IMR-90 (cell line): Measurements from ENCODE around the gene ARMC9. TPM values are rescaled to one million over a fixed set of nuclear protein-coding genes. Genes with fewer than 3 reads are reported as not detected.

Experiments
- ATAC-seq: fragments of 200-7000 bp; cut with Tn5 transposase; 2 replicates; pipeline ENCODE4 v1.9.1; 2020; ENCODE audit warnings: low read depth, mild to moderate bottlenecking, moderate library complexity
- BruUV-seq: library from RNA; stranded (reverse); fragments of 400-500 nt; replicated peaks from 2 replicates; lab custom pipeline; 2021; lab: Mats Ljungman, UMichigan
- CTCF ChIA-PET: fragments of 300-600 bp; formaldehyde crosslinking; extraction: SDS; loops from one replicate; lab custom pipeline; 2021; ENCODE audit warnings: antibody characterized with exemption; lab: Yijun Ruan, JAX
- POLR2A ChIA-PET: fragments of 300-600 bp; sonication (Branson Sonifier 250); formaldehyde crosslinking; loops from one replicate; lab custom pipeline; 2022; ENCODE audit warnings: antibody characterized with exemption; ENCODE audit not compliant: unreplicated experiment; lab: Charles Lee
- DNase-seq: peaks from one replicate; pipeline ENCODE4 v3.0.0; 2013
- H2AFZ ChIP-seq: replicated peaks from 2 replicates; pipeline ENCODE3; 2013; ENCODE audit warnings: low read length, mild to moderate bottlenecking; ENCODE audit not compliant: poor library complexity
- H2AK5ac ChIP-seq: 2 replicates; pipeline ENCODE4 v1.6.1; 2013; ENCODE audit warnings: low read depth, low read length, inconsistent platforms
- H2AK9ac ChIP-seq: replicated peaks from 2 replicates; pipeline ENCODE3; 2013; ENCODE audit warnings: mild to moderate bottlenecking, low read depth, low read length, moderate library complexity; ENCODE audit not compliant: poor library complexity
- H2BK120ac ChIP-seq: 2 replicates; pipeline ENCODE4 v1.6.1; 2013; ENCODE audit warnings: low read depth, low read length, inconsistent platforms
- H2BK15ac ChIP-seq: 3 replicates; pipeline ENCODE4 v1.6.1; 2013; ENCODE audit warnings: low read depth, low read length, inconsistent platforms
- H2BK20ac ChIP-seq: 2 replicates; pipeline ENCODE4 v1.6.1; 2013; ENCODE audit warnings: low read depth, mild to moderate bottlenecking, inconsistent platforms, low read length, moderate library complexity
- H2BK5ac ChIP-seq: 2 replicates; pipeline ENCODE4 v1.6.1; 2013; ENCODE audit warnings: mild to moderate bottlenecking, low read depth, low read length, inconsistent platforms; ENCODE audit not compliant: poor library complexity, severe bottlenecking
- H3K14ac ChIP-seq: replicated peaks from 2 replicates; pipeline ENCODE4 v1.6.1; 2013; ENCODE audit warnings: low read depth, low read length, inconsistent platforms
- H3K18ac ChIP-seq: 2 replicates; pipeline ENCODE4 v1.6.1; 2013; ENCODE audit warnings: low read depth, low read length, control low read depth
- H3K23ac ChIP-seq: 2 replicates; pipeline ENCODE4 v1.6.1; 2013; ENCODE audit warnings: low read depth, low read length, inconsistent platforms
- H3K27ac ChIP-seq: 2 replicates; pipeline ENCODE4 v1.5.1; 2013; ENCODE audit warnings: mild to moderate bottlenecking, control low read depth, low read length; ENCODE audit not compliant: insufficient read depth
- H3K27me3 ChIP-seq: 2 replicates; pipeline ENCODE4 v1.6.1; 2013; ENCODE audit warnings: low read length; ENCODE audit not compliant: control insufficient read depth, insufficient read depth
- H3K36me3 ChIP-seq: 2 replicates; pipeline ENCODE4 v1.6.1; 2013; ENCODE audit warnings: low read length, mixed read lengths; ENCODE audit not compliant: control insufficient read depth, insufficient read depth
- H3K4ac ChIP-seq: 2 replicates; pipeline ENCODE4 v1.6.1; 2013; ENCODE audit warnings: low read depth, low read length, inconsistent platforms
- H3K4me1 ChIP-seq: 2 replicates; pipeline ENCODE4 v1.6.1; 2013; ENCODE audit warnings: low read length, mixed read lengths; ENCODE audit not compliant: control insufficient read depth, insufficient read depth
- H3K4me2 ChIP-seq: 2 replicates; pipeline ENCODE4 v1.6.1; 2013; ENCODE audit warnings: low read depth, mild to moderate bottlenecking, control low read depth, low read length, moderate library complexity
- H3K4me3 ChIP-seq: 2 replicates; pipeline ENCODE4 v1.5.1; 2013; ENCODE audit warnings: low read depth, mild to moderate bottlenecking, control low read depth, low read length, moderate library complexity; ENCODE audit not compliant: insufficient read depth
- H3K56ac ChIP-seq: 2 replicates; pipeline ENCODE4 v1.6.1; 2013; ENCODE audit warnings: low read length, inconsistent platforms; ENCODE audit not compliant: insufficient read depth; ENCODE audit errors: extremely low read depth
- H3K79me1 ChIP-seq, 2 experiments: 2 replicates each; pipeline ENCODE4 v1.6.1; 2013; ENCODE audit warnings: low read length in 2 of 2, inconsistent platforms in 1 of 2, low read depth in 1 of 2
- H3K9ac ChIP-seq: 2 replicates; pipeline ENCODE4 v1.6.1; 2013; ENCODE audit warnings: low read depth, low read length, control low read depth
- H3K9me1 ChIP-seq: 2 replicates; pipeline ENCODE4 v1.6.1; 2013; ENCODE audit warnings: low read length, inconsistent platforms; ENCODE audit not compliant: insufficient read depth
- H3K9me3 ChIP-seq: 2 replicates; pipeline ENCODE4 v1.6.1; 2013; ENCODE audit warnings: low read length; ENCODE audit not compliant: control insufficient read depth, insufficient read depth
- H4K20me1 ChIP-seq: 2 replicates; pipeline ENCODE4 v1.6.1; 2013; ENCODE audit warnings: low read length, inconsistent platforms; ENCODE audit not compliant: insufficient read depth
- H4K5ac ChIP-seq: 2 replicates; pipeline ENCODE4 v1.6.1; 2013; ENCODE audit warnings: mild to moderate bottlenecking, low read depth, low read length, control low read depth
- H4K8ac ChIP-seq, 2 experiments: 2 replicates each; pipeline ENCODE4 v1.6.1; 2013; ENCODE audit warnings: low read depth in 2 of 2, low read length in 2 of 2, control low read depth in 1 of 2, inconsistent platforms in 1 of 2
- H4K91ac ChIP-seq: 2 replicates; pipeline ENCODE4 v1.6.1; 2013; ENCODE audit warnings: low read depth, low read length, inconsistent platforms; ENCODE audit not compliant: insufficient read depth
- BHLHE40 ChIP-seq: fragments of 150-350 bp; IDR thresholded peaks from 2 replicates; pipeline ENCODE4 v1.6.1; 2016; ENCODE audit warnings: mild to moderate bottlenecking, low read depth, low read length
- CEBPB ChIP-seq: IDR thresholded peaks from 2 replicates; pipeline ENCODE4 v1.6.1; 2012; ENCODE audit warnings: low read depth, low read length, improper control_type of control experiment
- CHD1 ChIP-seq: IDR thresholded peaks from 2 replicates; pipeline ENCODE4 v1.6.1; 2012; ENCODE audit warnings: low read depth, low read length, improper control_type of control experiment
- FOS ChIP-seq: fragments of 150-350 bp; IDR thresholded peaks from 2 replicates; pipeline ENCODE4 v1.6.1; 2016; ENCODE audit warnings: low read depth, low read length
- MAFK ChIP-seq: IDR thresholded peaks from 2 replicates; pipeline ENCODE4 v1.6.1; 2012; ENCODE audit warnings: low read depth, low read length, improper control_type of control experiment
- MAZ ChIP-seq: IDR thresholded peaks from 2 replicates; pipeline ENCODE4 v1.6.1; 2012; ENCODE audit warnings: low read depth, mild to moderate bottlenecking, low read length, improper control_type of control experiment, moderate library complexity, borderline replicate concordance
- MXI1 ChIP-seq: IDR thresholded peaks from 2 replicates; pipeline ENCODE4 v1.6.1; 2012; ENCODE audit warnings: low read depth, mild to moderate bottlenecking, low read length, moderate library complexity, borderline replicate concordance
- POLR2A ChIP-seq: IDR thresholded peaks from 2 replicates; pipeline ENCODE4 v1.6.1; 2012; ENCODE audit warnings: mild to moderate bottlenecking, low read depth, low read length
- RFX5 ChIP-seq: IDR thresholded peaks from 2 replicates; pipeline ENCODE4 v1.8.0; 2012; ENCODE audit warnings: low read depth, mild to moderate bottlenecking, low read length, moderate library complexity
- SMC3 ChIP-seq: fragments of 150-350 bp; IDR thresholded peaks from 2 replicates; pipeline ENCODE4 v1.6.1; 2016; ENCODE audit warnings: low read depth, mild to moderate bottlenecking, antibody characterized with exemption, low read length, moderate library complexity
- WGBS, 2 experiments: methylation state at CpG; one replicate each; pipeline versions ENCODE4 v1.1.5 to v1.1.7; 2013; ENCODE audit warnings: missing lambda C conversion rate in 2 of 2; ENCODE audit not compliant: insufficient read length in 1 of 2; ENCODE audit errors: extremely low coverage in 2 of 2; 5-methylcytosine and 5-hydroxymethylcytosine counted together
- dilution Hi-C: fragments of 300-500 bp; cut with HindIII; formaldehyde crosslinking; loops from one replicate; pipeline ENCODE4 v1.14.3; 2018; ENCODE audit warnings: low sequenced_read_pairs; ENCODE audit not compliant: unreplicated experiment
- in situ Hi-C: fragments of 300-500 bp; cut with MboI; formaldehyde crosslinking; loops from 3 replicates; pipeline ENCODE4 v1.14.3; 2019; ENCODE audit warnings: low sequenced_read_pairs, inconsistent platforms, mixed read lengths
- intact Hi-C: fragments of 100-400 bp; cut with micrococcal nuclease; formaldehyde crosslinking; loops from 2 replicates; pipeline ENCODE4 v1.10.0; 2022
- polyA plus RNA-seq, 3 experiments: library from polyadenylated mRNA; depleted of rRNA; stranded (reverse); fragments of >200 nt; gene quantifications; 2 replicates each; pipeline ENCODE4 v1.2.3, GENCODE V29; 2012; ENCODE audit warnings: low replicate concordance in 1 of 3
- total RNA-seq: library from RNA; depleted of rRNA; stranded (reverse); fragments of >200 nt; gene quantifications from 2 replicates; pipeline ENCODE4 v1.2.3, GENCODE V29; 2012
- TF ChIP-seq, protein P1 (sequence below): fragments of 150-350 bp; IDR thresholded peaks from 2 replicates; pipeline ENCODE4 v1.6.1; 2017; ENCODE audit warnings: mild to moderate bottlenecking, antibody characterized with exemption, low read length, low read depth
- TF ChIP-seq, protein P2 (sequence below): conservative IDR thresholded peaks from 2 replicates; pipeline ENCODE4 v1.5.1; 2012; ENCODE audit warnings: mild to moderate bottlenecking, low read depth, low read length, improper control_type of control experiment
- TF ChIP-seq, protein P3 (sequence below): fragments of 150-350 bp; IDR thresholded peaks from 2 replicates; pipeline ENCODE4 v1.6.1; 2016; ENCODE audit warnings: low read depth, mild to moderate bottlenecking, low read length, moderate library complexity, borderline replicate concordance

The ARMC9 gene
- total and polyA plus RNA-seq, 2 of the 4 experiments (the other 2 are of a cell fraction): 36.0 to 46.6 TPM

DNA sequence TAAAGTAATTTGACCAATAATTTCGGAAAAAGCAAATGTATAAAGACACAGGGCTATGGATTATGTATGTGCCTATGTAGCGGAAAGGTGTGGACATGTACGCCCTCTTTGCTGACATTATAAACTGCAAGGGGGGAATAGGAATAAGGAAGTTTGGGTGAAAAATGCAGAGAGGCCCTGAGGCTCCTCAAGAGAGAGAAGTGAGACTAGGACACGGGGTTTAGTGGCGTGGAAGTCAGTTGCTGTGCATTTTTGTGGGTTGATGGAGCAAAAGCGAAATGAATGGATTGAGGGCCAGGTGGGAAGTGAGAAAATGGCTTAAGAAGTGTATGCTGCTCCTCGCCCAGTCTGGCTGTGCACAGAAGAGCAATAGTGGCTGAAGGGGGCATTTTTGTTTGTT is 100.8 kb downstream of the ARMC9 start (continued):
- TF ChIP-seq, protein P1, sequence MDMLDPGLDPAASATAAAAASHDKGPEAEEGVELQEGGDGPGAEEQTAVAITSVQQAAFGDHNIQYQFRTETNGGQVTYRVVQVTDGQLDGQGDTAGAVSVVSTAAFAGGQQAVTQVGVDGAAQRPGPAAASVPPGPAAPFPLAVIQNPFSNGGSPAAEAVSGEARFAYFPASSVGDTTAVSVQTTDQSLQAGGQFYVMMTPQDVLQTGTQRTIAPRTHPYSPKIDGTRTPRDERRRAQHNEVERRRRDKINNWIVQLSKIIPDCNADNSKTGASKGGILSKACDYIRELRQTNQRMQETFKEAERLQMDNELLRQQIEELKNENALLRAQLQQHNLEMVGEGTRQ: no peak

DNA sequence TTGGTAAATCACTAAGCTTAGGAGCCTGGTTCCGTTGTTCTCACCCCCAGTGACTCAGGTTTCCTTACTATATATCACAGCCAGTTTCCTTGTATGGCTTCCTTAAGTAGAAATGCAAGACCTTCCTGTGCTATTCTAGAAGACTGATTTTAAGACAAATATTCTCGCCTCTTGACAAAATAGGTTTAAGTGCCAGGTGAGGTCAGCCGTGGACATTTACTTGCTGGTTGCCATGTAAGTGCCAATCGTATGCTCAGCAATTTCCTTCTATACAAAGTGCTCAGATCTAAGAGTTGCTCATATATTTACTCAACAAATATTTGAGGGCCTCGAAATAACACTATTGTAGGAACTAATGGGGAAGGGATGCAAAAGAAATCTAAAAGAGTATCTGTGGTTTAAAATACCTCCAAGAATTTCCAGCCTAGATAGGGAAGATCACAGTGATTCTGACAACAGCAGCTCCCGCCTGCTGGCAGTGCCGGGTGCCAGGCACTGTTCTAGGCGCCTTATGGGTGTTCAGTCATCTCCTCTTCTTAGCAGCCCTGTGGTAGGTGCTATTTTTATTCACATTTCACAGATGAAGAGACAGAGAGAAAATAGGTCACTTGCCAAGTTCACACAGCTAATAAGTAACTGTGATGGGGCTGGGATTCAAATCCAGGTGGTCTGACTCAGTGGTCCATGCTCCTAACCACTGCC is 101.7 kb downstream of the ARMC9 start:
- no peak overlapping the region for H3K18ac ChIP-seq
- no peaks in the 10 kb centered on the region for H3K9me1 ChIP-seq
- H3K36me3 ChIP-seq: peaks cover 5% of the 10 kb centered on the region; the same call in 1 of the 2 replicates
- H3K4me3 ChIP-seq: no peak overlapping the region
- H2BK5ac ChIP-seq: no peak overlapping the region
- no peak overlapping the region for H2AK5ac ChIP-seq
- in situ Hi-C loops (no loop called here), dilution Hi-C loops (no loop called here), intact Hi-C loops (no loop called here)
- H4K5ac ChIP-seq: no peak overlapping the region
- H2BK20ac ChIP-seq: no peak overlapping the region
- no peak overlapping the region for H4K8ac ChIP-seq
- no TSS peak for BruUV-seq
- no peaks in the 10 kb centered on the region for H4K20me1 ChIP-seq
- no CpG with 5 or more reads among the region's 8 CpGs for WGBS, 2 experiments
- H2BK120ac ChIP-seq: no peak overlapping the region
- no peak overlapping the region for H3K14ac ChIP-seq
- no peak overlapping the region for H3K4me2 ChIP-seq
- no peak overlapping the region for H3K56ac ChIP-seq
- H3K9me3 ChIP-seq: no peaks in the 10 kb centered on the region
- H3K4ac ChIP-seq: no peak overlapping the region
- H3K23ac ChIP-seq: no peak overlapping the region
- H3K27me3 ChIP-seq: no peaks in the 10 kb centered on the region
- H3K9ac ChIP-seq: no peak overlapping the region
- H4K91ac ChIP-seq: no peak overlapping the region
- POLR2A ChIA-PET: no interaction called here
- DNase-seq (no peak), ATAC-seq (no peak)
- no peak overlapping the region for H2AK9ac ChIP-seq
- CTCF ChIA-PET: interaction anchor here (0.5 to 2.2 kb wide), 2 partner anchors 11 to 113 kb away, joined by 3 to 7 read pairs; no protein-coding TSS in a partner anchor
- H2BK15ac ChIP-seq: no peak overlapping the region
- H3K4me1 ChIP-seq: 0 out of 2 replicates have a peak, but pooled peaks cover 2% of the 10 kb centered on the region
- no peak overlapping the region for H3K27ac ChIP-seq
- H2AFZ ChIP-seq: no peak overlapping the region
- no peaks in the 10 kb centered on the region for H3K79me1 ChIP-seq
- TF ChIP-seq SMC3 (no peak), MAZ (no peak), FOS (no peak), CHD1 (no peak), BHLHE40 (no peak), MXI1 (no peak), MAFK (no peak), CEBPB (no peak), RFX5 (no peak), POLR2A (no peak)
- TF ChIP-seq, protein P2, sequence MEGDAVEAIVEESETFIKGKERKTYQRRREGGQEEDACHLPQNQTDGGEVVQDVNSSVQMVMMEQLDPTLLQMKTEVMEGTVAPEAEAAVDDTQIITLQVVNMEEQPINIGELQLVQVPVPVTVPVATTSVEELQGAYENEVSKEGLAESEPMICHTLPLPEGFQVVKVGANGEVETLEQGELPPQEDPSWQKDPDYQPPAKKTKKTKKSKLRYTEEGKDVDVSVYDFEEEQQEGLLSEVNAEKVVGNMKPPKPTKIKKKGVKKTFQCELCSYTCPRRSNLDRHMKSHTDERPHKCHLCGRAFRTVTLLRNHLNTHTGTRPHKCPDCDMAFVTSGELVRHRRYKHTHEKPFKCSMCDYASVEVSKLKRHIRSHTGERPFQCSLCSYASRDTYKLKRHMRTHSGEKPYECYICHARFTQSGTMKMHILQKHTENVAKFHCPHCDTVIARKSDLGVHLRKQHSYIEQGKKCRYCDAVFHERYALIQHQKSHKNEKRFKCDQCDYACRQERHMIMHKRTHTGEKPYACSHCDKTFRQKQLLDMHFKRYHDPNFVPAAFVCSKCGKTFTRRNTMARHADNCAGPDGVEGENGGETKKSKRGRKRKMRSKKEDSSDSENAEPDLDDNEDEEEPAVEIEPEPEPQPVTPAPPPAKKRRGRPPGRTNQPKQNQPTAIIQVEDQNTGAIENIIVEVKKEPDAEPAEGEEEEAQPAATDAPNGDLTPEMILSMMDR: no peak
- TF ChIP-seq, protein P3, sequence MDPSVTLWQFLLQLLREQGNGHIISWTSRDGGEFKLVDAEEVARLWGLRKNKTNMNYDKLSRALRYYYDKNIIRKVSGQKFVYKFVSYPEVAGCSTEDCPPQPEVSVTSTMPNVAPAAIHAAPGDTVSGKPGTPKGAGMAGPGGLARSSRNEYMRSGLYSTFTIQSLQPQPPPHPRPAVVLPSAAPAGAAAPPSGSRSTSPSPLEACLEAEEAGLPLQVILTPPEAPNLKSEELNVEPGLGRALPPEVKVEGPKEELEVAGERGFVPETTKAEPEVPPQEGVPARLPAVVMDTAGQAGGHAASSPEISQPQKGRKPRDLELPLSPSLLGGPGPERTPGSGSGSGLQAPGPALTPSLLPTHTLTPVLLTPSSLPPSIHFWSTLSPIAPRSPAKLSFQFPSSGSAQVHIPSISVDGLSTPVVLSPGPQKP: no peak
